Left lung (tissue), 10 donors: ENCODE measurements around the gene LBHD1. TPM values are rescaled to one million over a fixed set of nuclear protein-coding genes. Genes with fewer than 3 reads are reported as not detected.

Experiments used
- ATAC-seq: fragments of 200-7000 bp; cut with Tn5 transposase; one replicate; pipeline ENCODE4 v1.9.1; 2020; ENCODE audit warnings: moderate library complexity
- DNase-seq, 4 donors: peaks; one replicate each; pipeline ENCODE4 v3.0.0-alpha.2; 2013 to 2020
- H3K27ac ChIP-seq, 2 donors: fragments of 200-600 bp; sonication (generic) in 1 of 2; one replicate each; pipeline versions ENCODE4 v1.5.0 to v1.8.0; 2020 to 2021
- H3K27me3 ChIP-seq, 2 donors: fragments of 200-600 bp; sonication (generic) in 1 of 2; one replicate each; pipeline versions ENCODE4 v1.5.0 to v1.8.0; 2020 to 2021
- H3K36me3 ChIP-seq, 2 donors: fragments of 200-600 bp; sonication (generic) in 1 of 2; one replicate each; pipeline versions ENCODE4 v1.5.0 to v1.8.0; 2020 to 2021
- H3K4me1 ChIP-seq, 2 donors: fragments of 200-600 bp; one replicate each; pipeline ENCODE4 v1.8.0; 2021
- H3K4me3 ChIP-seq, 2 donors: fragments of 200-600 bp; sonication (generic) in 1 of 2; one replicate each; pipeline versions ENCODE4 v1.5.0 to v1.8.0; 2020 to 2021; ENCODE audit warnings: mild to moderate bottlenecking in 1 of 2
- H3K9me3 ChIP-seq, 2 donors: fragments of 200-600 bp; sonication (generic) in 1 of 2; one replicate each; pipeline versions ENCODE4 v1.5.0 to v1.8.0; 2020 to 2021
- CTCF ChIP-seq, 2 donors: fragments of 200-600 bp; sonication (generic) in 1 of 2; IDR thresholded peaks; one replicate each; pipeline versions ENCODE4 v1.5.0 to v1.8.0; 2021; ENCODE audit warnings: antibody characterized with exemption in 2 of 2
- intact Hi-C, 2 donors: fragments of 100-400 bp; cut with DNase I; formaldehyde crosslinking; loops; one replicate each; pipeline versions ENCODE4 v1.11.2 to v1.14.2; 2022
- polyA plus RNA-seq, 6 donors: library from polyadenylated mRNA; unstranded; fragments of 120-200 nt; gene quantifications; one replicate each; pipeline ENCODE4 v1.2.1, GENCODE V29; 2013; ENCODE audit not compliant: insufficient read length in 6 of 6
- total RNA-seq, 2 donors: library from RNA; stranded (reverse); fragmentation: NEBNext Ultra II Directional; extraction: Animal tissue kit (Norgen Biotek cat#: 25700); gene quantifications; one replicate each; pipeline ENCODE4 v1.2.1, GENCODE V29; 2021
- donor health status: DM: no; HTN: yes; CAD: no.
- donor health status: DM: no; HTN: no; CAD: no.

LBHD1 gene
- total and polyA plus RNA-seq, 8 donors, result 4.4 to 9.9 (median 8.2) TPM

GRCh38 chr11:62682518-62682917, 10.5 kb upstream of the LBHD1 start:
- Histone ChIP-seq H3K27me3 (peaks cover 3 to 14% of the 10 kb centered on the region in 2 donors), H3K4me3 (no peak overlapping the region), H3K27ac (no peak overlapping the region), H3K36me3 (peaks cover 0 to 5% of the 10 kb centered on the region in 2 donors), H3K9me3 (no peaks in the 10 kb centered on the region), H3K4me1 (peaks cover 15 to 25% of the 10 kb centered on the region in 2 donors)
- DNase-seq, result peak in 1 of 4 donors; percentile 19
- intact Hi-C loops, result no loop called here
- TF ChIP-seq CTCF (IDR thresholded peaks at IDR 0.05), result no peak
- no peak for ATAC-seq

- peak; percentile 32 to 36 for TF ChIP-seq CTCF (IDR thresholded peaks at IDR 0.05)
- Histone ChIP-seq H3K4me1 (peaks cover 15 to 36% of the 10 kb centered on the region in 2 donors), H3K4me3 (no peak overlapping the region), H3K9me3 (no peaks in the 10 kb centered on the region), H3K27ac (peak overlapping the region in 1 of 2 donors; percentile 7), H3K27me3 (no peaks in the 10 kb centered on the region), H3K36me3 (peaks cover 0 to 21% of the 10 kb centered on the region in 2 donors)
- peak; percentile 80 for ATAC-seq
- peak in 1 of 4 donors; percentile 41 for DNase-seq
- intact Hi-C loops, result no loop called here
Measured at GRCh38 chr11:62680825-62681240, 8.8 kb upstream of the LBHD1 start.

GRCh38 chr11:62678770-62679696, 7.0 kb upstream of the LBHD1 start, which contains the start of gene UBXN1:
Gene UBXN1 (minus strand): TSS chr11:62679073. CDS start chr11:62678923, 150 bp downstream.
- H3K27ac ChIP-seq, result peak within 1 kb of the TSS; percentile 79 to 94
- no peak for TF ChIP-seq CTCF (IDR thresholded peaks at IDR 0.05)
- DNase-seq, result peak; percentile 89 to 95 (median 92)
- peak; percentile 92 for ATAC-seq
- intact Hi-C loops, result no loop called here
- H3K27me3 ChIP-seq, result no peaks in the 10 kb centered on the region
- H3K36me3 ChIP-seq, result peaks cover 0 to 39% of the 10 kb centered on the region in 2 donors
- peaks cover 15 to 36% of the 10 kb centered on the region in 2 donors for H3K4me1 ChIP-seq
- H3K9me3 ChIP-seq, result no peaks in the 10 kb centered on the region
- H3K4me3 ChIP-seq, result peak within 1 kb of the TSS; percentile 92 to 94

DNA sequence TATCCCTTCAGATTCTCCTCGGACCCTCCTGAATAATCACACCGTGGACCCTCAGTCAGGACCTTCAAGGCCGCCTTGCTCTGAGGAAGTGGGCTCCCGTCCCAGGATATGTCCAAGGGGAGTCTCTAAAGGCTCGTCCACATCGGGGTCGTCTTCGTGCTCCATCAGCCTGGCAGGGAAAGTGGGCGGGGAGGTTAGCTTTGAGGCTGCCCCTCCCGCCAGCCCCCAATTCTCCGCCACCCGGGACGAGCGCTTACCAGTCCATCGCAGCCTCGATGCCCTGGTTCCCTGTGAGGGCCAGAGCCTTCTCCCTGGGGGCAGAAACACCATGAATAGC, 6.3 kb upstream of the LBHD1 start:
- Histone ChIP-seq H3K27me3 (no peaks in the 10 kb centered on the region), H3K36me3 (peaks cover 0 to 46% of the 10 kb centered on the region in 2 donors), H3K4me3 (peak overlapping the region; percentile 92 to 94), H3K4me1 (peaks cover 15 to 41% of the 10 kb centered on the region in 2 donors), H3K27ac (peak overlapping the region; percentile 79 to 94), H3K9me3 (no peaks in the 10 kb centered on the region)
- DNase-seq (no peak), ATAC-seq (no peak)
- intact Hi-C loops, result no loop called here
- TF ChIP-seq CTCF (IDR thresholded peaks at IDR 0.05), result no peak

GRCh38 chr11:62677714-62678113, 5.6 kb upstream of the LBHD1 start:
- ATAC-seq (no peak), DNase-seq (peak in 1 of 4 donors; percentile 54)
- no peaks in the 10 kb centered on the region for H3K9me3 ChIP-seq
- peaks cover 18 to 48% of the 10 kb centered on the region in 2 donors for H3K4me1 ChIP-seq
- H3K27me3 ChIP-seq, result no peaks in the 10 kb centered on the region
- H3K27ac ChIP-seq, result no peak overlapping the region
- intact Hi-C loops, result no loop called here
- peak overlapping the region in 1 of 2 donors; percentile 92 for H3K4me3 ChIP-seq
- peaks cover 0 to 51% of the 10 kb centered on the region in 2 donors for H3K36me3 ChIP-seq
- no peak for TF ChIP-seq CTCF (IDR thresholded peaks at IDR 0.05)
